Transverse colon (tissue), 4 donors: Measurements from ENCODE around the gene CCDC179.

Experiments
- EP300 ChIP-seq: sonication (generic); formaldehyde crosslinking; IDR thresholded peaks from one replicate; pipeline ENCODE4 v1.6.1; 2017; ENCODE audit warnings: antibody characterized with exemption, low read depth
- POLR2A ChIP-seq: fragments of 450-650 bp; IDR thresholded peaks from one replicate; pipeline ENCODE4 v1.6.1; 2016; ENCODE audit warnings: antibody characterized with exemption, mild to moderate bottlenecking, moderate library complexity
- POLR2AphosphoS5 ChIP-seq, 3 donors: sonication (generic); formaldehyde crosslinking; IDR thresholded peaks; one replicate each; pipeline ENCODE4 v1.6.1; 2016; ENCODE audit warnings: antibody characterized with exemption in 3 of 3
- TF ChIP-seq, protein P1 (sequence below), 5 experiments: fragments of 200-600 bp in 3 of 5; fragments of 450-650 bp in 2 of 5; sonication (generic) in 3 of 5; IDR thresholded peaks; 1 replicate in 2 of 5; 2 replicates in 3 of 5; pipeline ENCODE4 v1.5.1; 2016 to 2017; ENCODE audit warnings: antibody characterized with exemption in 5 of 5, inconsistent platforms in 3 of 5, mild to moderate bottlenecking in 2 of 5, moderate library complexity in 1 of 5

DNA sequence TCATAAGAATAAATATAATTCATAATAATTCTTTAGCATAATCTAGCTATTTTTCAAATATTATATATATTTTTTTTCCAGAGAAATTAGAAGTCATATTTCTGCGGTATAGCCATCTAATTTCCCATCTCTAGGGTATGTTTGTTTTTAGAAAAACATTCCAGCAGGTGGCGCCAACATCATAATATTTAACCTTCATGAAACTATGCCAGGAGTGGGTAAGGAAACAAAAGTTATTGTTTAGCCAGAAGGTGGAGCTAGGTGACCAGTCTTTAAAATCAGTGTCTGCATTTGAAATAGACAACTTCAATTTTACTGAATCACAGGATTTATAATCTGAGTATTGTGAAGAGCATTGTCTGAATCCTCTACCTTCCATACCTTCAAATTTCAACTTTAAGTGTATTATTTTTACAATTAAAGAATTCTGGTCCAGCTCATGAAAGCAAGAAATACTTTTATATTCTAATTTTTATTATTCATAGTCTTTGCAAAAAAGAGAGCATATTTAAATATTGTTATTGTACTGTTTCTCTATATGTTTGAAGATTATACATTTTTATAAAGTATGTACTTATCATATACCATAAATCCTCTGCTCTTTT, 15.7 kb upstream of the CCDC179 start:
- TF ChIP-seq POLR2A (no peak), POLR2AphosphoS5 (IDR thresholded peaks at IDR 0.05) (no peak), EP300 (no peak)
- TF ChIP-seq, protein P1, sequence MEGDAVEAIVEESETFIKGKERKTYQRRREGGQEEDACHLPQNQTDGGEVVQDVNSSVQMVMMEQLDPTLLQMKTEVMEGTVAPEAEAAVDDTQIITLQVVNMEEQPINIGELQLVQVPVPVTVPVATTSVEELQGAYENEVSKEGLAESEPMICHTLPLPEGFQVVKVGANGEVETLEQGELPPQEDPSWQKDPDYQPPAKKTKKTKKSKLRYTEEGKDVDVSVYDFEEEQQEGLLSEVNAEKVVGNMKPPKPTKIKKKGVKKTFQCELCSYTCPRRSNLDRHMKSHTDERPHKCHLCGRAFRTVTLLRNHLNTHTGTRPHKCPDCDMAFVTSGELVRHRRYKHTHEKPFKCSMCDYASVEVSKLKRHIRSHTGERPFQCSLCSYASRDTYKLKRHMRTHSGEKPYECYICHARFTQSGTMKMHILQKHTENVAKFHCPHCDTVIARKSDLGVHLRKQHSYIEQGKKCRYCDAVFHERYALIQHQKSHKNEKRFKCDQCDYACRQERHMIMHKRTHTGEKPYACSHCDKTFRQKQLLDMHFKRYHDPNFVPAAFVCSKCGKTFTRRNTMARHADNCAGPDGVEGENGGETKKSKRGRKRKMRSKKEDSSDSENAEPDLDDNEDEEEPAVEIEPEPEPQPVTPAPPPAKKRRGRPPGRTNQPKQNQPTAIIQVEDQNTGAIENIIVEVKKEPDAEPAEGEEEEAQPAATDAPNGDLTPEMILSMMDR (IDR thresholded peaks at IDR 0.05) = peak; percentile 61 to 82 (median 80)
